SU-DHL-6 (cell line): ENCODE measurements around the gene NPAS2.

ENCODE experiments used
- H2AFZ ChIP-seq: fragments of 200-600 bp; sonication (generic); 2 replicates; pipeline ENCODE4 v1.6.1; 2014; ENCODE audit warnings: low read depth, mild to moderate bottlenecking, moderate library complexity, mixed read lengths, antibody characterized with exemption, low read length; ENCODE audit not compliant: severe bottlenecking
- H3F3A ChIP-seq: fragments of 200-600 bp; shearing (Covaris generic); 2 replicates; pipeline ENCODE4 v1.6.0; 2016; ENCODE audit warnings: antibody characterized with exemption, mild to moderate bottlenecking; ENCODE audit not compliant: insufficient read depth
- H3K27ac ChIP-seq: fragments of 200-600 bp; sonication (generic); 2 replicates; pipeline ENCODE4 v1.5.1; 2016; ENCODE audit warnings: low read depth, mild to moderate bottlenecking, low read length, moderate library complexity, mixed read lengths
- H3K27me3 ChIP-seq: fragments of 200-600 bp; sonication (generic), shearing (Covaris generic); 2 replicates; pipeline ENCODE4 v1.6.0; 2014; ENCODE audit warnings: mild to moderate bottlenecking, low read length
- H3K36me3 ChIP-seq: fragments of 200-600 bp; sonication (generic); 2 replicates; pipeline ENCODE4 v1.6.1; 2014; ENCODE audit warnings: mild to moderate bottlenecking, low read length, mixed read lengths
- H3K4me2 ChIP-seq: fragments of 300-600, 200-600 bp; shearing (Covaris generic), sonication (generic); 2 replicates; pipeline ENCODE4 v1.6.0; 2014; ENCODE audit warnings: low read length, low read depth, mild to moderate bottlenecking; ENCODE audit not compliant: poor library complexity, severe bottlenecking
- H3K4me3 ChIP-seq: fragments of 200-600 bp; sonication (generic); 2 replicates; pipeline ENCODE4 v1.5.1; 2014; ENCODE audit warnings: antibody characterized with exemption, low read length, mild to moderate bottlenecking, mixed read lengths; ENCODE audit not compliant: insufficient read depth, poor library complexity, severe bottlenecking
- H3K79me2 ChIP-seq: fragments of 200-600 bp; sonication (generic); 2 replicates; pipeline ENCODE4 v1.6.1; 2014; ENCODE audit warnings: mild to moderate bottlenecking, low read length, moderate library complexity; ENCODE audit not compliant: insufficient read depth
- H3K9ac ChIP-seq: fragments of 200-600 bp; sonication (generic); 2 replicates; pipeline ENCODE4 v1.7.0; 2014; ENCODE audit warnings: mild to moderate bottlenecking, low read length
- H3K9me2 ChIP-seq: fragments of 200-600 bp; sonication (generic); replicated peaks from 2 replicates; pipeline ENCODE4 v1.6.1; 2014; ENCODE audit warnings: low read length; ENCODE audit not compliant: insufficient read depth
- H3K9me3 ChIP-seq: fragments of 200-600 bp; sonication (generic); 2 replicates; pipeline ENCODE4 v1.6.1; 2014; ENCODE audit warnings: low read length, mixed read lengths; ENCODE audit not compliant: insufficient read depth
- H4K20me1 ChIP-seq: fragments of 200-600 bp; sonication (generic); 2 replicates; pipeline ENCODE4 v1.6.1; 2014; ENCODE audit warnings: low read depth, mild to moderate bottlenecking, antibody characterized with exemption, low read length, moderate library complexity, mixed read lengths
- CTCF ChIP-seq: fragments of 200-600 bp; sonication (generic); IDR thresholded peaks from one replicate; pipeline ENCODE4 v1.5.1; 2017; ENCODE audit warnings: antibody characterized with exemption, mild to moderate bottlenecking, low read length, moderate library complexity; ENCODE audit not compliant: insufficient read depth, poor library complexity, severe bottlenecking
- EZH2phosphoT487 ChIP-seq: fragments of 200-600 bp; sonication (generic), shearing (Covaris generic); conservative IDR thresholded peaks from 2 replicates; pipeline ENCODE4 v1.6.1; 2018; ENCODE audit warnings: mild to moderate bottlenecking, antibody characterized with exemption, low read length, moderate library complexity, mixed read lengths

The NPAS2 gene

GRCh38 chr2:100939445-100939844, 119.5 kb downstream of the NPAS2 start:
- TF ChIP-seq CTCF (no peak), EZH2phosphoT487 (no peak)
- no peak overlapping the region for H3K9ac ChIP-seq
- no peaks in the 10 kb centered on the region for H3K9me3 ChIP-seq
- no peak overlapping the region for H3K4me2 ChIP-seq
- H3K27me3 ChIP-seq, result no peaks in the 10 kb centered on the region
- no peaks in the 10 kb centered on the region for H3F3A ChIP-seq
- no peak overlapping the region for H3K4me3 ChIP-seq
- H4K20me1 ChIP-seq, result no peaks in the 10 kb centered on the region
- H3K36me3 ChIP-seq, result no peaks in the 10 kb centered on the region
- no peaks in the 10 kb centered on the region for H3K79me2 ChIP-seq
- no peaks in the 10 kb centered on the region for H3K9me2 ChIP-seq
- H2AFZ ChIP-seq, result no peak overlapping the region
- no peak overlapping the region for H3K27ac ChIP-seq

GRCh38 chr2:100940240-100940639, 120.3 kb downstream of the NPAS2 start:
- TF ChIP-seq EZH2phosphoT487 (no peak), CTCF (no peak)

GRCh38 chr2:100940766-100941645, 121.1 kb downstream of the NPAS2 start:
- Histone ChIP-seq H3K27ac (no peak overlapping the region), H4K20me1 (no peaks in the 10 kb centered on the region), H3K4me2 (no peak overlapping the region), H3K9ac (no peak overlapping the region), H3F3A (no peaks in the 10 kb centered on the region), H3K36me3 (no peaks in the 10 kb centered on the region), H3K9me2 (no peaks in the 10 kb centered on the region), H3K9me3 (no peaks in the 10 kb centered on the region), H3K27me3 (no peaks in the 10 kb centered on the region), H3K4me3 (no peak overlapping the region), H2AFZ (no peak overlapping the region), H3K79me2 (no peaks in the 10 kb centered on the region)
- TF ChIP-seq EZH2phosphoT487 (no peak), CTCF (no peak)

More at GRCh38 chr2:100940240-100940639, 120.3 kb downstream of the NPAS2 start:
- H4K20me1 ChIP-seq, result no peaks in the 10 kb centered on the region
- H3F3A ChIP-seq, result no peaks in the 10 kb centered on the region
- H2AFZ ChIP-seq, result no peak overlapping the region
- no peaks in the 10 kb centered on the region for H3K27me3 ChIP-seq
- no peaks in the 10 kb centered on the region for H3K9me3 ChIP-seq
- H3K36me3 ChIP-seq, result no peaks in the 10 kb centered on the region
- H3K27ac ChIP-seq, result no peak overlapping the region
- H3K9ac ChIP-seq, result no peak overlapping the region
- H3K4me3 ChIP-seq, result no peak overlapping the region
- H3K4me2 ChIP-seq, result no peak overlapping the region
- no peaks in the 10 kb centered on the region for H3K79me2 ChIP-seq
- H3K9me2 ChIP-seq, result no peaks in the 10 kb centered on the region
